GM12878 (cell line): ENCODE results near the gene EIF3A. TPM values are rescaled to one million over a fixed set of nuclear protein-coding genes. Genes with fewer than 3 reads are reported as not detected.

Experiments
- ATAC-seq: fragments of 200-7000 bp; cut with Tn5 transposase; 3 replicates; pipeline ENCODE4 v1.9.1; 2020; ENCODE audit warnings: mild to moderate bottlenecking, moderate library complexity
- BruUV-seq: library from RNA; stranded (reverse); fragments of 400-500 nt; replicated peaks from 2 replicates; lab custom pipeline; 2021; lab: Mats Ljungman, UMichigan
- CTCF ChIA-PET: fragments of 300-600 bp; sonication (Branson Sonifier 250); formaldehyde crosslinking; extraction: SDS; loops from one replicate; lab custom pipeline; 2021; ENCODE audit warnings: inconsistent platforms; lab: Yijun Ruan, JAX
- POLR2A ChIA-PET: fragments of 350-600 bp; formaldehyde crosslinking; extraction: SDS; loops from one replicate; lab custom pipeline; 2021; ENCODE audit warnings: inconsistent platforms; lab: Charles Lee
- RAD21 ChIA-PET: fragments of 300-600 bp; sonication (Branson Sonifier 250); formaldehyde crosslinking; loops from one replicate; lab custom pipeline; 2023; ENCODE audit warnings: antibody characterized with exemption; ENCODE audit not compliant: unreplicated experiment; lab: Charles Lee
- SMC1A ChIA-PET: fragments of 300-600 bp; sonication (Branson Sonifier 250); formaldehyde crosslinking; loops from one replicate; lab custom pipeline; 2023; ENCODE audit not compliant: unreplicated experiment, uncharacterized antibody; lab: Charles Lee
- DNase-seq: peaks from one replicate; pipeline ENCODE4 v3.0.0-alpha.2; 2011; ENCODE audit warnings: low read depth, low spot score
- FAIRE-seq: peaks from 3 replicates; lab custom pipeline; 2011; peaks lifted over from hg19 to GRCh38; lab: Jason Lieb, UNC
- H2AFZ ChIP-seq: 2 replicates; pipeline ENCODE4 v1.6.0; 2011; ENCODE audit warnings: low read depth, low read length, control low read depth; ENCODE audit not compliant: control insufficient read depth
- H3K27ac ChIP-seq: 2 replicates; pipeline ENCODE4 v1.5.1; 2011; ENCODE audit warnings: control low read depth; ENCODE audit not compliant: control insufficient read depth, insufficient read depth
- H3K27me3 ChIP-seq, 2 experiments: replicated peaks in 1 of 2; 2 replicates each; pipeline versions ENCODE4 v1.6.0 to v1.6.1; 2011; ENCODE audit warnings: low read length in 1 of 2; ENCODE audit not compliant: control insufficient read depth in 2 of 2, insufficient read depth in 2 of 2
- H3K36me3 ChIP-seq, 2 experiments: 2 replicates each; pipeline ENCODE4 v1.5.1; 2011; ENCODE audit warnings: low read length in 1 of 2; ENCODE audit not compliant: control insufficient read depth in 2 of 2, insufficient read depth in 2 of 2
- H3K4me1 ChIP-seq: 2 replicates; pipeline ENCODE4 v1.6.1; 2011; ENCODE audit warnings: mild to moderate bottlenecking, low read length, moderate library complexity, mixed read lengths; ENCODE audit not compliant: control insufficient read depth, insufficient read depth
- H3K4me2 ChIP-seq: 2 replicates; pipeline ENCODE4 v1.6.0; 2011; ENCODE audit warnings: control low read depth; ENCODE audit not compliant: control insufficient read depth, insufficient read depth
- H3K4me3 ChIP-seq: fragments of 200-600 bp; sonication (generic); 2 replicates; pipeline ENCODE4 v1.5.1; 2016
- H3K79me2 ChIP-seq: 2 replicates; pipeline ENCODE4 v1.6.0; 2011; ENCODE audit warnings: low read length; ENCODE audit not compliant: control insufficient read depth, insufficient read depth
- H3K9ac ChIP-seq: 2 replicates; pipeline ENCODE4 v1.8.0; 2011; ENCODE audit warnings: low read length, control low read depth, mixed read lengths; ENCODE audit not compliant: control insufficient read depth, insufficient read depth
- H3K9me3 ChIP-seq: replicated peaks from 3 replicates; pipeline ENCODE4 v1.5.1; 2011; ENCODE audit warnings: mild to moderate bottlenecking, low read length; ENCODE audit not compliant: control insufficient read depth, insufficient read depth
- H4K20me1 ChIP-seq: 2 replicates; pipeline ENCODE4 v1.6.0; 2011; ENCODE audit not compliant: control insufficient read depth, insufficient read depth
- BHLHE40 ChIP-seq, 2 experiments: fragments of 450-650 bp in 1 of 2; IDR thresholded peaks; 2 replicates each; pipeline ENCODE4 v1.6.1; 2011 to 2017; ENCODE audit warnings: low read depth in 2 of 2, borderline replicate concordance in 1 of 2, improper control_type of control experiment in 1 of 2, low read length in 1 of 2, mild to moderate bottlenecking in 1 of 2
- EZH2 ChIP-seq: IDR thresholded peaks from 2 replicates; pipeline ENCODE4 v1.6.1; 2012; ENCODE audit warnings: low read depth, mild to moderate bottlenecking, control low read depth, inconsistent platforms, low read length, borderline replicate concordance; ENCODE audit not compliant: control insufficient read depth
- MEF2B ChIP-seq: fragments of 450-650 bp; IDR thresholded peaks from 2 replicates; pipeline ENCODE4 v1.6.1; 2018; ENCODE audit warnings: mild to moderate bottlenecking, moderate library complexity; ENCODE audit not compliant: partially characterized antibody, poor library complexity, severe bottlenecking
- MTA3 ChIP-seq: IDR thresholded peaks from 2 replicates; pipeline ENCODE4 v1.6.1; 2012; ENCODE audit warnings: low read length, inconsistent platforms, borderline replicate concordance
- NR2C1 ChIP-seq: fragments of 450-650 bp; IDR thresholded peaks from 2 replicates; pipeline ENCODE4 v1.6.1; 2017; ENCODE audit warnings: antibody characterized with exemption, mild to moderate bottlenecking, moderate library complexity
- PAX5 ChIP-seq: IDR thresholded peaks from 2 replicates; pipeline ENCODE4 v1.6.1; 2011; ENCODE audit warnings: low read depth, low read length, borderline replicate concordance
- ZNF622 ChIP-seq: fragments of 450-650 bp; IDR thresholded peaks from 2 replicates; pipeline ENCODE4 v1.6.1; 2017; ENCODE audit warnings: mild to moderate bottlenecking, inconsistent platforms
- WGBS: methylation state at CpG from one replicate; pipeline ENCODE4 v1.1.6; 2016; ENCODE audit warnings: low lambda C conversion rate; ENCODE audit not compliant: insufficient replicate concordance, insufficient coverage; ENCODE audit errors: missing lambda C conversion rate; 5-methylcytosine and 5-hydroxymethylcytosine counted together
- in situ Hi-C: fragments of 300-500 bp; cut with MboI; formaldehyde crosslinking; loops from 9 replicates; pipeline ENCODE4 v1.14.3; 2018; ENCODE audit warnings: mixed read lengths
- intact Hi-C: fragments of 100-400 bp; cut with micrococcal nuclease; formaldehyde crosslinking; loops from one replicate; pipeline ENCODE4 v1.14.2; 2022; ENCODE audit not compliant: unreplicated experiment
- polyA plus RNA-seq, 11 experiments: library from polyadenylated mRNA; depleted of rRNA in 4 of 11; unstranded in 6 of 11; stranded (reverse) in 5 of 11; fragments of >200 nt; fragmentation: Nextera tagmentation in 4 of 11; fragmentation: Illumina TruSeq in 1 of 11; extraction: Ambion mirVana in 4 of 11; extraction: Trizol in 1 of 11; gene quantifications; 1 replicate in 1 of 11; 2 replicates in 10 of 11; pipeline versions ENCODE4 v1.2.1 to v1.2.3, GENCODE V29; 2011 to 2016; ENCODE audit warnings: inconsistent platforms in 2 of 11, missing spikeins in 2 of 11, low read depth in 1 of 11
- total RNA-seq, 4 experiments: library from RNA; depleted of rRNA in 3 of 4; stranded (reverse); fragments of >200 nt in 3 of 4; fragmentation: Illumina TruSeq in 1 of 4; extraction: Trizol in 1 of 4; gene quantifications; 2 replicates each; pipeline versions ENCODE4 v1.2.1 to v1.2.3, GENCODE V29; 2013 to 2021
- TF ChIP-seq, protein P1 (sequence below): fragments of 450-650 bp; formaldehyde crosslinking; IDR thresholded peaks from 2 replicates; pipeline ENCODE4 v1.4.0; 2020; ENCODE audit warnings: mild to moderate bottlenecking, moderate library complexity
- TF ChIP-seq, protein P2 (sequence below): fragments of 450-650 bp; IDR thresholded peaks from 2 replicates; pipeline ENCODE4 v1.6.1; 2017; ENCODE audit warnings: mild to moderate bottlenecking, moderate library complexity
- TF ChIP-seq, protein P3 (sequence below): fragments of 450-650 bp; IDR thresholded peaks from 2 replicates; pipeline ENCODE4 v1.6.1; 2017; ENCODE audit warnings: mild to moderate bottlenecking, low read depth, inconsistent platforms; ENCODE audit not compliant: poor library complexity, severe bottlenecking

The EIF3A gene
- total and polyA plus RNA-seq, 10 of the 15 experiments (the other 5 are each of a cell fraction or from before 2014, with no cell fraction given), result 42.3 to 195 (median 96.3) TPM

GRCh38 chr10:119112056-119112455, 31.4 kb upstream of the EIF3A start:
- DNase-seq (no peak), FAIRE-seq (no peak), ATAC-seq (no peak)
- in situ Hi-C loops (no loop called here), intact Hi-C loops (no loop called here)
- Histone ChIP-seq H3K9ac (no peak overlapping the region), H3K36me3 (peaks cover 0 to 8% of the 10 kb centered on the region in 2 experiments; a peak in 2 of 4 replicates), H4K20me1 (no peaks in the 10 kb centered on the region), H3K27me3 (no peaks in the 10 kb centered on the region), H3K9me3 (no peaks in the 10 kb centered on the region), H3K27ac (no peak overlapping the region), H3K4me1 (no peaks in the 10 kb centered on the region), H3K4me3 (no peak overlapping the region), H3K79me2 (no peaks in the 10 kb centered on the region), H3K4me2 (no peak overlapping the region), H2AFZ (no peak overlapping the region)
- ChIA-PET POLR2A (interaction anchor here (0.7 to 0.9 kb wide), 2 partner anchors 8 to 13 kb away, joined by 3 to 4 read pairs; partner anchors contain the start of gene DENND10), SMC1A (interaction anchor here (0.9 to 1.3 kb wide), 2 partner anchors 11 to 19 kb away, joined by 3 to 4 read pairs; no protein-coding TSS in a partner anchor), CTCF (no interaction called here), RAD21 (no interaction called here)
- no TSS peak for BruUV-seq
- 95% methylated on average over 4 of the region's 4 CpGs for WGBS
- TF ChIP-seq, protein P1, sequence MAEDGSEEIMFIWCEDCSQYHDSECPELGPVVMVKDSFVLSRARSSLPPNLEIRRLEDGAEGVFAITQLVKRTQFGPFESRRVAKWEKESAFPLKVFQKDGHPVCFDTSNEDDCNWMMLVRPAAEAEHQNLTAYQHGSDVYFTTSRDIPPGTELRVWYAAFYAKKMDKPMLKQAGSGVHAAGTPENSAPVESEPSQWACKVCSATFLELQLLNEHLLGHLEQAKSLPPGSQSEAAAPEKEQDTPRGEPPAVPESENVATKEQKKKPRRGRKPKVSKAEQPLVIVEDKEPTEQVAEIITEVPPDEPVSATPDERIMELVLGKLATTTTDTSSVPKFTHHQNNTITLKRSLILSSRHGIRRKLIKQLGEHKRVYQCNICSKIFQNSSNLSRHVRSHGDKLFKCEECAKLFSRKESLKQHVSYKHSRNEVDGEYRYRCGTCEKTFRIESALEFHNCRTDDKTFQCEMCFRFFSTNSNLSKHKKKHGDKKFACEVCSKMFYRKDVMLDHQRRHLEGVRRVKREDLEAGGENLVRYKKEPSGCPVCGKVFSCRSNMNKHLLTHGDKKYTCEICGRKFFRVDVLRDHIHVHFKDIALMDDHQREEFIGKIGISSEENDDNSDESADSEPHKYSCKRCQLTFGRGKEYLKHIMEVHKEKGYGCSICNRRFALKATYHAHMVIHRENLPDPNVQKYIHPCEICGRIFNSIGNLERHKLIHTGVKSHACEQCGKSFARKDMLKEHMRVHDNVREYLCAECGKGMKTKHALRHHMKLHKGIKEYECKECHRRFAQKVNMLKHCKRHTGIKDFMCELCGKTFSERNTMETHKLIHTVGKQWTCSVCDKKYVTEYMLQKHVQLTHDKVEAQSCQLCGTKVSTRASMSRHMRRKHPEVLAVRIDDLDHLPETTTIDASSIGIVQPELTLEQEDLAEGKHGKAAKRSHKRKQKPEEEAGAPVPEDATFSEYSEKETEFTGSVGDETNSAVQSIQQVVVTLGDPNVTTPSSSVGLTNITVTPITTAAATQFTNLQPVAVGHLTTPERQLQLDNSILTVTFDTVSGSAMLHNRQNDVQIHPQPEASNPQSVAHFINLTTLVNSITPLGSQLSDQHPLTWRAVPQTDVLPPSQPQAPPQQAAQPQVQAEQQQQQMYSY (CRISPR knock-in tag), result no peak
- TF ChIP-seq BHLHE40 (IDR thresholded peaks at IDR 0.05; ENCODE audit: borderline replicate concordance in 1 of 2, low read depth in 2 of 2, low read length in 1 of 2) (no peak), MEF2B (no peak), ZNF622 (no peak), EZH2 (no peak), NR2C1 (no peak), MTA3 (no peak), PAX5 (no peak)
- TF ChIP-seq, protein P2, sequence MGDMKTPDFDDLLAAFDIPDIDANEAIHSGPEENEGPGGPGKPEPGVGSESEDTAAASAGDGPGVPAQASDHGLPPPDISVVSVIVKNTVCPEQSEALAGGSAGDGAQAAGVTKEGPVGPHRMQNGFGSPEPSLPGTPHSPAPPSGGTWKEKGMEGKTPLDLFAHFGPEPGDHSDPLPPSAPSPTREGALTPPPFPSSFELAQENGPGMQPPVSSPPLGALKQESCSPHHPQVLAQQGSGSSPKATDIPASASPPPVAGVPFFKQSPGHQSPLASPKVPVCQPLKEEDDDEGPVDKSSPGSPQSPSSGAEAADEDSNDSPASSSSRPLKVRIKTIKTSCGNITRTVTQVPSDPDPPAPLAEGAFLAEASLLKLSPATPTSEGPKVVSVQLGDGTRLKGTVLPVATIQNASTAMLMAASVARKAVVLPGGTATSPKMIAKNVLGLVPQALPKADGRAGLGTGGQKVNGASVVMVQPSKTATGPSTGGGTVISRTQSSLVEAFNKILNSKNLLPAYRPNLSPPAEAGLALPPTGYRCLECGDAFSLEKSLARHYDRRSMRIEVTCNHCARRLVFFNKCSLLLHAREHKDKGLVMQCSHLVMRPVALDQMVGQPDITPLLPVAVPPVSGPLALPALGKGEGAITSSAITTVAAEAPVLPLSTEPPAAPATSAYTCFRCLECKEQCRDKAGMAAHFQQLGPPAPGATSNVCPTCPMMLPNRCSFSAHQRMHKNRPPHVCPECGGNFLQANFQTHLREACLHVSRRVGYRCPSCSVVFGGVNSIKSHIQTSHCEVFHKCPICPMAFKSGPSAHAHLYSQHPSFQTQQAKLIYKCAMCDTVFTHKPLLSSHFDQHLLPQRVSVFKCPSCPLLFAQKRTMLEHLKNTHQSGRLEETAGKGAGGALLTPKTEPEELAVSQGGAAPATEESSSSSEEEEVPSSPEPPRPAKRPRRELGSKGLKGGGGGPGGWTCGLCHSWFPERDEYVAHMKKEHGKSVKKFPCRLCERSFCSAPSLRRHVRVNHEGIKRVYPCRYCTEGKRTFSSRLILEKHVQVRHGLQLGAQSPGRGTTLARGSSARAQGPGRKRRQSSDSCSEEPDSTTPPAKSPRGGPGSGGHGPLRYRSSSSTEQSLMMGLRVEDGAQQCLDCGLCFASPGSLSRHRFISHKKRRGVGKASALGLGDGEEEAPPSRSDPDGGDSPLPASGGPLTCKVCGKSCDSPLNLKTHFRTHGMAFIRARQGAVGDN, result no peak
- TF ChIP-seq, protein P3, sequence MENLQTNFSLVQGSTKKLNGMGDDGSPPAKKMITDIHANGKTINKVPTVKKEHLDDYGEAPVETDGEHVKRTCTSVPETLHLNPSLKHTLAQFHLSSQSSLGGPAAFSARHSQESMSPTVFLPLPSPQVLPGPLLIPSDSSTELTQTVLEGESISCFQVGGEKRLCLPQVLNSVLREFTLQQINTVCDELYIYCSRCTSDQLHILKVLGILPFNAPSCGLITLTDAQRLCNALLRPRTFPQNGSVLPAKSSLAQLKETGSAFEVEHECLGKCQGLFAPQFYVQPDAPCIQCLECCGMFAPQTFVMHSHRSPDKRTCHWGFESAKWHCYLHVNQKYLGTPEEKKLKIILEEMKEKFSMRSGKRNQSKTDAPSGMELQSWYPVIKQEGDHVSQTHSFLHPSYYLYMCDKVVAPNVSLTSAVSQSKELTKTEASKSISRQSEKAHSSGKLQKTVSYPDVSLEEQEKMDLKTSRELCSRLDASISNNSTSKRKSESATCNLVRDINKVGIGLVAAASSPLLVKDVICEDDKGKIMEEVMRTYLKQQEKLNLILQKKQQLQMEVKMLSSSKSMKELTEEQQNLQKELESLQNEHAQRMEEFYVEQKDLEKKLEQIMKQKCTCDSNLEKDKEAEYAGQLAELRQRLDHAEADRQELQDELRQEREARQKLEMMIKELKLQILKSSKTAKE, result no peak
